Transverse colon (tissue), 4 donors: Measurements from ENCODE around the gene NECTIN1. TPM values are rescaled to one million over a fixed set of nuclear protein-coding genes. Genes with fewer than 3 reads are reported as not detected.

ENCODE experiments used
- DNase-seq: peaks from one replicate; pipeline ENCODE4 v3.0.0-alpha.2; 2019
- H3K27ac ChIP-seq, 4 donors: fragments of 200-600 bp; sonication (generic); 2 replicates each; pipeline ENCODE4 v1.5.1; 2016 to 2018; ENCODE audit warnings: inconsistent platforms in 4 of 4
- H3K27me3 ChIP-seq: fragments of 200-600 bp; sonication (generic); 2 replicates; pipeline ENCODE4 v1.5.1; 2017; ENCODE audit warnings: inconsistent platforms
- H3K36me3 ChIP-seq, 4 donors: fragments of 200-600 bp; sonication (generic); 2 replicates each; pipeline ENCODE4 v1.5.1; 2017 to 2019; ENCODE audit warnings: inconsistent platforms in 4 of 4
- H3K4me1 ChIP-seq, 4 donors: fragments of 200-600 bp; sonication (generic); 2 replicates each; pipeline ENCODE4 v1.5.1; 2017 to 2020; ENCODE audit warnings: inconsistent platforms in 4 of 4
- H3K4me3 ChIP-seq, 4 donors: fragments of 200-600 bp; sonication (generic); 1 replicate in 1 of 4; 2 replicates in 3 of 4; pipeline versions ENCODE4 v1.5.1 to v1.6.1; 2017 to 2019; ENCODE audit warnings: inconsistent platforms in 4 of 4
- H3K9me3 ChIP-seq, 2 donors: fragments of 200-600 bp; sonication (generic); 2 replicates each; pipeline ENCODE4 v1.5.1; 2017 to 2019; ENCODE audit warnings: inconsistent platforms in 2 of 2
- CTCF ChIP-seq, 5 experiments: fragments of 200-600 bp in 3 of 5; fragments of 450-650 bp in 2 of 5; sonication (generic) in 3 of 5; IDR thresholded peaks; 1 replicate in 2 of 5; 2 replicates in 3 of 5; pipeline ENCODE4 v1.5.1; 2016 to 2017; ENCODE audit warnings: antibody characterized with exemption in 5 of 5, inconsistent platforms in 3 of 5, mild to moderate bottlenecking in 2 of 5, moderate library complexity in 1 of 5
- EP300 ChIP-seq: sonication (generic); formaldehyde crosslinking; IDR thresholded peaks from one replicate; pipeline ENCODE4 v1.6.1; 2017; ENCODE audit warnings: antibody characterized with exemption, low read depth
- POLR2A ChIP-seq: fragments of 450-650 bp; IDR thresholded peaks from one replicate; pipeline ENCODE4 v1.6.1; 2016; ENCODE audit warnings: antibody characterized with exemption, mild to moderate bottlenecking, moderate library complexity
- POLR2AphosphoS5 ChIP-seq, 3 donors: sonication (generic); formaldehyde crosslinking; IDR thresholded peaks; one replicate each; pipeline ENCODE4 v1.6.1; 2016; ENCODE audit warnings: antibody characterized with exemption in 3 of 3
- WGBS, 2 donors: methylation state at CpG; one replicate each; pipeline ENCODE4 v1.1.5; 2018; ENCODE audit warnings: low coverage in 1 of 2; 5-methylcytosine and 5-hydroxymethylcytosine counted together
- in situ Hi-C, 4 donors: fragments of 200-750 bp; cut with MboI; loops; one replicate each; pipeline versions ENCODE4 v1.15.0 to v1.15.1; 2017; ENCODE audit warnings: low sequenced_read_pairs in 3 of 4, low pct_ligation_motif_present in 1 of 4, low pct_unique_long_range_greater_than_20kb in 1 of 4
- intact Hi-C: fragments of 100-400 bp; cut with DNase I; formaldehyde crosslinking; loops from one replicate; pipeline ENCODE4 v1.15.1; 2023; ENCODE audit warnings: low total_unique reads
- total RNA-seq, 4 donors: library from RNA; depleted of rRNA; stranded (reverse); fragments of >200 nt; gene quantifications; one replicate each; pipeline ENCODE4 v1.1.0, GENCODE V29; 2016

Gene NECTIN1
- total RNA-seq, 4 donors from 2014 or later, result 11.0 to 71.2 (median 12.6) TPM

GRCh38 chr11:119689302-119689701 is 39.7 kb downstream of the NECTIN1 start:
- in situ Hi-C loops, result no loop called here
- no peaks in the 10 kb centered on the region for H3K27me3 ChIP-seq
- DNase-seq, result no peak
- TF ChIP-seq POLR2AphosphoS5 (IDR thresholded peaks at IDR 0.05), result no peak
- TF ChIP-seq POLR2A, result no peak
- no peak for TF ChIP-seq EP300
- no peak for TF ChIP-seq CTCF (IDR thresholded peaks at IDR 0.05)
- intact Hi-C loops, result no loop called here
- H3K4me3 ChIP-seq, result no peak overlapping the region
- WGBS, 2 donors, result 77% methylated on average over 7 of the region's 7 CpGs; no CpG with 5 or more reads in 1 of the 2 donors
- no peaks in the 10 kb centered on the region for H3K9me3 ChIP-seq
- no peak overlapping the region for H3K27ac ChIP-seq
- H3K4me1 ChIP-seq, result peaks cover 0 to 14% (median 2%) of the 10 kb centered on the region in 4 donors
- H3K36me3 ChIP-seq, result no peaks in the 10 kb centered on the region

DNA sequence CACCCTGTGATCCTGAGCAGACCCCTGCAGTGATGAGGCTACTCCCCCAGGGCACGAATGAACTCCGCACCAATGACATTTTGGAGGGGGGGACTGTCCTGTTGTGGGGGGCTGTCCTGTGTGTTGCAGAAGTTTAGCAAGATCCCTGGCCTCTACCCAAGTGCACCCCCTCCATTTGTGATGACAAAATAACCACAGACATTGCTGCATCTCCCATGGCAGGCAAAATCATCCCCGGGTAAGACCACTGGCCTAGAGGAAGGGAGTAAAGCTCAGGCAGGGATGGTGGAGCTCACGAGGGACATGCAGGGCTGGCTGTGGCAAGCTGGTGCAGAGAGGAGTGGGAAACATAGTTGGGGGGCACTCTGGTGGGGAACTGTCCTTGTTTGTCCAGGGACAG is 40.6 kb downstream of the NECTIN1 start:
- Histone ChIP-seq H3K27ac (no peak overlapping the region), H3K4me1 (peaks cover 0 to 6% (median 0%) of the 10 kb centered on the region in 4 donors)
- WGBS, 2 donors, result 81 to 82% methylated on average over 2 to 4 of the region's 4 CpGs

DNA sequence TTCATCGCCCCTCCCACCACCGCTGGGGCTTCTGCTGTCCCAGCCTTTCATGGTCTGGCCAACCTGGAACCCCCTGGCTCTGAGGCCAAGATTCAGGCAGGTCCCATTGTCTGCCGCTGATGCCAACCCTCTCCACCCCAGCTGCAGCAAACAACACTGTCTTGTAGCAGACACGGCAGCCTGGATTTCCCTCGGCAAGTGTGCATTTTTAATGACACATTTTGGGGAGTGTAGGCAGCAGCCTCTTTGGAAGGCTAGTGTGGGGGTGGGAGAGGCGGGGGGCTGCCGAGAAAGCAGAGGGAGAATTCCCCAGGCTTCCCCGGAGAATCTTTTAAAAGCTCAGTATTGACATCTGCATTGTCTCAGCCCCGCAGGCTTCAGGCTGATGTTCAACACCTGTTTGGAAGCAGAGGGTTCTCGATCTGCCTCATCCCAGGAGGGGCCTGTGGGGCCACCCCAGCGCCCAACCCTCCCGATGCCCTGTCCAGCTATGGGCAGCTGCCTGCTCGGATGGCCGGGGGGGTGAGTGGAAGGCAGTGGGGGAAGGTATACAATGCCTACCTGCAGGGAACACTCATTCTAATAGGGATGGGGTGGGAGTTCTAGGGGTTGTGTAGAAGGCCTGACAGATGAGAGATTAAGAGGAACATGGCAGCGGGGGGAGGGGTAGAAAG is 41.5 kb downstream of the NECTIN1 start:
- Histone ChIP-seq H3K4me1 (peaks cover 0 to 6% (median 0%) of the 10 kb centered on the region in 4 donors), H3K4me3 (no peak overlapping the region), H3K27ac (no peak overlapping the region), H3K9me3 (no peaks in the 10 kb centered on the region), H3K27me3 (no peaks in the 10 kb centered on the region), H3K36me3 (no peaks in the 10 kb centered on the region)
- in situ Hi-C loops (no loop called here), intact Hi-C loops (no loop called here)
- TF ChIP-seq POLR2A (no peak), POLR2AphosphoS5 (IDR thresholded peaks at IDR 0.05) (no peak), EP300 (no peak)
- no peak for DNase-seq
- WGBS, 2 donors, result 81% methylated on average over 15 of the region's 15 CpGs; no CpG with 5 or more reads in 1 of the 2 donors

More for the DNA sequence above, 40.6 kb downstream of the NECTIN1 start:
- H3K36me3 ChIP-seq, result no peaks in the 10 kb centered on the region
- H3K4me3 ChIP-seq, result no peak overlapping the region
- TF ChIP-seq POLR2A (no peak), CTCF (IDR thresholded peaks at IDR 0.05) (no peak)
- intact Hi-C loops (no loop called here), in situ Hi-C loops (no loop called here)
- H3K27me3 ChIP-seq, result no peaks in the 10 kb centered on the region
- no peaks in the 10 kb centered on the region for H3K9me3 ChIP-seq
- no peak for DNase-seq

DNA sequence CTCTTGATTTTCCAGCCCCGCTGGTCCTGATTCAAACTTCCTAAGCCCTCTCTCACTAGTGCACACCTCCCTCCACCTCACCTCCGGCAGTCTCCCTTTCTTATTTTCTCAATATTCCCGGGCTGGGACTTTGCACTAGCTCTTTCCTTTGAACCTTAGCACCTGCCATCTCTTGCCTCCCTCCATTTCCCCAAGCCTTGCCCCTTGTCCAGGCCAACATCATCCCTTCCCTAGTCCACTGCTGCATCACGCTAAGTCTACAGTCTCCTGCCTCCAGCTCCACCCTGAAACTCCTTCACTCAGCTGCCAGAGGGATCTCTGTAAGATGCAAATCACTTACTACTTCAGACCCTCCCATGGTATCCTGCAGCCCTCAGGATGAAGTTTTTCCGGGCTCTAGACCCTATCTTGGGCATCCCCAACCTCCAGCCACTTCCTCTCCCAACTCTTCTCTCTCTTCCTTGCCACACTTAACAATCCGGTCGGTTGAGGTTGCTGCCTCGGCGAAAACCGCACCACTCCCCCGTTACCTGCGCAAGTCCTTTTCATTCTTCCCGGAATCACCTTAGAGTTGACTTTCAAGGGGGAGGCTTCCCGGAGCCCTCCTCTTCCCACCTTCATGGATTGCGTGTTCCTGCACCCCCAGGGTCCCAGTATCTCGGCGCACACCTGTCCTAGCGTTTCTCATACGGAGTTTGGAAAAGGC is 42.7 kb downstream of the NECTIN1 start:
- DNase-seq, result no peak
- no peak for TF ChIP-seq POLR2AphosphoS5 (IDR thresholded peaks at IDR 0.05)
- Histone ChIP-seq H3K27ac (no peak overlapping the region), H3K27me3 (no peaks in the 10 kb centered on the region), H3K36me3 (no peaks in the 10 kb centered on the region), H3K9me3 (no peaks in the 10 kb centered on the region), H3K4me1 (peaks cover 0 to 6% (median 0%) of the 10 kb centered on the region in 4 donors), H3K4me3 (no peak overlapping the region)
- WGBS, 2 donors, result 88 to 91% methylated on average over 13 to 19 of the region's 19 CpGs
- intact Hi-C loops, result no loop called here
- in situ Hi-C loops, result no loop called here

GRCh38 chr11:119685111-119685746 is 43.8 kb downstream of the NECTIN1 start:
- no peak overlapping the region for H3K4me3 ChIP-seq
- intact Hi-C loops (no loop called here), in situ Hi-C loops (no loop called here)
- whole genome bisulfite sequencing, 2 donors, result 96% methylated on average over 13 of the region's 13 CpGs; no CpG with 5 or more reads in 1 of the 2 donors
- no peaks in the 10 kb centered on the region for H3K9me3 ChIP-seq
- H3K36me3 ChIP-seq, result no peaks in the 10 kb centered on the region
- peaks cover 0 to 6% (median 2%) of the 10 kb centered on the region in 4 donors for H3K4me1 ChIP-seq
- H3K27ac ChIP-seq, result no peak overlapping the region
- no peak for DNase-seq
- no peaks in the 10 kb centered on the region for H3K27me3 ChIP-seq
- no peak for TF ChIP-seq POLR2AphosphoS5 (IDR thresholded peaks at IDR 0.05)
- no peak for TF ChIP-seq POLR2A
- TF ChIP-seq EP300, result no peak
- TF ChIP-seq CTCF (IDR thresholded peaks at IDR 0.05), result no peak
